NCI-H1930 (cell line): ENCODE results near the gene PPP1R1C.
"Not testable (repeated sequence)": the region's sequence is repeated elsewhere in the genome, so short reads cannot be mapped to it uniquely, and the experiment has no call there.

Source experiments
- DNase-seq, 2 experiments: peaks; one replicate each; lab custom pipeline; 2025; lab: John Stamatoyannopoulos, UW

Gene PPP1R1C

GRCh38 chr2:181985632-181986205 lies at the start of gene PPP1R1C:
Gene PPP1R1C (plus strand): TSS chr2:181985853. CDS start chr2:181986111, 258 bp downstream.
- DNase-seq = no peak

- no peak for DNase-seq
Observed at GRCh38 chr2:181937473-181937872, 48.2 kb upstream of the PPP1R1C start.

- peak in 1 of 2 experiments; percentile 8 for DNase-seq
Observed at GRCh38 chr2:181943411-181944124, 42.1 kb upstream of the PPP1R1C start.

GRCh38 chr2:181944164-181944913 lies 41.3 kb upstream of the PPP1R1C start:
- no peak for DNase-seq

- no peak for DNase-seq
Observed at GRCh38 chr2:181944914-181945291, 40.8 kb upstream of the PPP1R1C start.

GRCh38 chr2:181946444-181947127 lies 39.1 kb upstream of the PPP1R1C start:
- no peak for DNase-seq

GRCh38 chr2:181947273-181947672 lies 38.4 kb upstream of the PPP1R1C start:
- no peak for DNase-seq

GRCh38 chr2:181948227-181948626 lies 37.4 kb upstream of the PPP1R1C start:
- DNase-seq = no peak

GRCh38 chr2:181949047-181949446 lies 36.6 kb upstream of the PPP1R1C start:
- DNase-seq = no peak

GRCh38 chr2:181952404-181953226 lies 33.0 kb upstream of the PPP1R1C start:
- no peak for DNase-seq

- no peak for DNase-seq
Observed at GRCh38 chr2:181953881-181954537, 31.6 kb upstream of the PPP1R1C start.

GRCh38 chr2:181954538-181954883 lies 31.1 kb upstream of the PPP1R1C start:
- DNase-seq = no peak

GRCh38 chr2:181955010-181955409 lies 30.6 kb upstream of the PPP1R1C start:
- DNase-seq = no peak

GRCh38 chr2:181955866-181956265 lies 29.8 kb upstream of the PPP1R1C start:
- not testable (repeated sequence) for DNase-seq

GRCh38 chr2:181957668-181958067 lies 28.0 kb upstream of the PPP1R1C start:
- no peak for DNase-seq

- no peak for DNase-seq
Observed at GRCh38 chr2:181958726-181959125, 26.9 kb upstream of the PPP1R1C start.

GRCh38 chr2:181959508-181959907 lies 26.1 kb upstream of the PPP1R1C start:
- no peak for DNase-seq

GRCh38 chr2:181961167-181961566 lies 24.5 kb upstream of the PPP1R1C start:
- not testable (repeated sequence) for DNase-seq

- DNase-seq = no peak
Observed at GRCh38 chr2:181962142-181962541, 23.5 kb upstream of the PPP1R1C start.

- no peak for DNase-seq
Observed at GRCh38 chr2:181970160-181970794, 15.4 kb upstream of the PPP1R1C start.

GRCh38 chr2:181971032-181971431 lies 14.6 kb upstream of the PPP1R1C start:
- no peak for DNase-seq
